ENCODE results near the gene RSPH1.

DNA sequence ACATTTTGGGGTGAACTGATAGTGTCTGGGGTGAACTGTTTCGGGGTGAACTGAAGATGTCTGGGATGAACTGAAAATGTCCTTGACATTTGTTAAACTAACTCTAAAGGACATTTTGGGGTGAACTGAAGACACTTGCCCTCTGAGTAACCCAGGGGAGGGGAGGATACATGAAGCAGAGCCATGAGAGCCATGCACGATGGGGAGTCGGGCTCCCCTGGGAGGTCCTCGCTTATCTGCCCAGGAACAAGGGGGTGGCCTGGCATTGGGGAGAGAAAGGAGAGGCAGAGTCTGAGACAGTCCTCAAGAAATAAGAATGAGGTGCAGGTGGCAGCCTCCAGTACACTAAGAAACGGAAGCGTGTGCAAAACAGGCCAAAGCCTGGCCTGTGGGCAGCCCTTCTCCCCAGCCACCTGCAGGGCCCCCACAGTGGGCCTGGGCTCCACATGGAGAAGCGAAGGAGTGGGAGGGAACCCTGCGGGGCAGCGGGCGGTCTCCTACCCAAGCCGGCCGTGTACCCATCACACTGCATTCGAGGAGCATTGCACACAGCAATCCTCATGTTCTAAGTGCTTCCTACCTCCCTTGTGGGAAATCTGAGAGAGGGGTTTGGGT lies 24.2 kb downstream of the RSPH1 start:
- TF ChIP-seq, protein P1, sequence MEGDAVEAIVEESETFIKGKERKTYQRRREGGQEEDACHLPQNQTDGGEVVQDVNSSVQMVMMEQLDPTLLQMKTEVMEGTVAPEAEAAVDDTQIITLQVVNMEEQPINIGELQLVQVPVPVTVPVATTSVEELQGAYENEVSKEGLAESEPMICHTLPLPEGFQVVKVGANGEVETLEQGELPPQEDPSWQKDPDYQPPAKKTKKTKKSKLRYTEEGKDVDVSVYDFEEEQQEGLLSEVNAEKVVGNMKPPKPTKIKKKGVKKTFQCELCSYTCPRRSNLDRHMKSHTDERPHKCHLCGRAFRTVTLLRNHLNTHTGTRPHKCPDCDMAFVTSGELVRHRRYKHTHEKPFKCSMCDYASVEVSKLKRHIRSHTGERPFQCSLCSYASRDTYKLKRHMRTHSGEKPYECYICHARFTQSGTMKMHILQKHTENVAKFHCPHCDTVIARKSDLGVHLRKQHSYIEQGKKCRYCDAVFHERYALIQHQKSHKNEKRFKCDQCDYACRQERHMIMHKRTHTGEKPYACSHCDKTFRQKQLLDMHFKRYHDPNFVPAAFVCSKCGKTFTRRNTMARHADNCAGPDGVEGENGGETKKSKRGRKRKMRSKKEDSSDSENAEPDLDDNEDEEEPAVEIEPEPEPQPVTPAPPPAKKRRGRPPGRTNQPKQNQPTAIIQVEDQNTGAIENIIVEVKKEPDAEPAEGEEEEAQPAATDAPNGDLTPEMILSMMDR (IDR thresholded peaks at IDR 0.05): no peak
- TF ChIP-seq POLR2A (IDR thresholded peaks at IDR 0.05): no peak
